ENCODE data around the gene DIAPH1.

DIAPH1 gene

DNA sequence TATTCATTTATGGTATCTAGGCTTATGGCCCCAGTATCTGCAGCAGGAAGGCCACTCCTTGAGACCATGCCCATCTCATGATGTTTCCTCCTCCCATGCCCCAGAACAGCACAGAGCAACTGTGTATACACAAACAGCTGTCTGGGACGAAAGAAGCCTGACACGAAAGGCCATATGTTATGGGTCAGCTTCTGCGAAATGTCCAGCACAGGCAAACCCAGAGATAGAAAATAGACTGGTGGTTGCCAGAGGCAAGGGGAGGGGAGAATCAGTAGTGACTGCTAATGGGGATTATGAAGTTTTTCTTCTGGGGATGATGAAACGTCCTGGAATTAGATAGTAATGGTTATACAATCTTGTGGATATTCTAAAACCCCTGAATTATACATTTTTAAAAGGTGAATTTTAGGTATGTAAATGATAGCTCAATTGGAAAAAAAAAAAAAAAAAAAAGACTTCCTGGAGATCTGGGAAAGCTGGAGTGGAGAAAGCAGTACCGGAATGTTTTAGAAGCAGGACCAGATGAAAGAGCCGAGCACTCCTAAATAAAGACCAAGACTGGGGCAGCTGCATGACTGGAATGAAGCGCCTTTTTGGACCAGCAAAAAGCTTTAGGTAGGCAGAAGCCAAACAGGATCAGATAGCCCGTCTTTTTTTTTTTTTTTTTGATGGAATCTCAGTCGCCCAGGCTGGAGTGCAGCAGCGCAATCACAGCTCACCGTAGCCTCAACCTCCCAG lies 100.8 kb downstream of the DIAPH1 start:
- no peak for DNase-seq

DNA sequence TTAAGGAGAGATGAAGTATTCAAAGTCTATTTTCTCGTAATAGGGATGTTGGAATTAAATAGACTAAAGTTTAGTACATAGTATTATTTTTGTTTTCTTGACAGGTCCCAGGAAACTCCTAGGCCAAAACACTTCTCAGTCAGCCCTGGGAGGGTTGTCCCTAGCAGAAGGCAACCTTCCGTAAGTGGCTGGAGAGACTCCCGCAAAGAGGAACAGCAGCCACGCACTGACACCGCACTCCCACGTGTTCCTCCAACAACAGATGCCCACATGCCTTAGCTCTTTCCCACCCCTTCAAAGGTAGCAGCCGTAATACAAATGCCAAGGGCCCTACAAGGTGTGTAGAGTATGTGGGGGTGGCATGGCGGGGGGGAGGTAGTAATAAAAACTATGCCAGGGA lies 101.5 kb downstream of the DIAPH1 start:
- DNase-seq: no peak

GRCh38 chr5:141516672-141517025 lies 102.2 kb downstream of the DIAPH1 start:
- no peak for DNase-seq

GRCh38 chr5:141515946-141516671 lies 102.7 kb downstream of the DIAPH1 start:
- no peak for DNase-seq

DNA sequence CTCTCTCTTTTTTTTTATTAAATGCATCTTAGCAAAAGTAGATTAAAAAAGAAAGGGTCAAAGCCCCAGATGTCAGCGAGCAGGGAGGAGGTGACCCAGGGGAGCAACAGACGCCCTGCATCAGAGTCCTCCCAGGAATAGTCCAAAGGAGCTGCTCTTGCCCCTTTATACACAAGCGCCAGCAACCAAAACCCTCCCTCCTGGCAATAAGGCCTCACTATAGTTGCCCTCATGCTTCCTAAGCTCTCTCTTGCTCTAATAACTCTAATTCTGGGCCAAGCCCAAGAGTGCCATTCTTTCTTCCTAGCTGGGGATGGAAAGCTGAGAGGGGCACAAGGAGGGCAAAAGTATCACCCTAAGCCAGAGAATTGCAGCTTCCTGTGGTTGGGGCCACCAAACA lies 103.7 kb downstream of the DIAPH1 start:
- no peak for DNase-seq

DNA sequence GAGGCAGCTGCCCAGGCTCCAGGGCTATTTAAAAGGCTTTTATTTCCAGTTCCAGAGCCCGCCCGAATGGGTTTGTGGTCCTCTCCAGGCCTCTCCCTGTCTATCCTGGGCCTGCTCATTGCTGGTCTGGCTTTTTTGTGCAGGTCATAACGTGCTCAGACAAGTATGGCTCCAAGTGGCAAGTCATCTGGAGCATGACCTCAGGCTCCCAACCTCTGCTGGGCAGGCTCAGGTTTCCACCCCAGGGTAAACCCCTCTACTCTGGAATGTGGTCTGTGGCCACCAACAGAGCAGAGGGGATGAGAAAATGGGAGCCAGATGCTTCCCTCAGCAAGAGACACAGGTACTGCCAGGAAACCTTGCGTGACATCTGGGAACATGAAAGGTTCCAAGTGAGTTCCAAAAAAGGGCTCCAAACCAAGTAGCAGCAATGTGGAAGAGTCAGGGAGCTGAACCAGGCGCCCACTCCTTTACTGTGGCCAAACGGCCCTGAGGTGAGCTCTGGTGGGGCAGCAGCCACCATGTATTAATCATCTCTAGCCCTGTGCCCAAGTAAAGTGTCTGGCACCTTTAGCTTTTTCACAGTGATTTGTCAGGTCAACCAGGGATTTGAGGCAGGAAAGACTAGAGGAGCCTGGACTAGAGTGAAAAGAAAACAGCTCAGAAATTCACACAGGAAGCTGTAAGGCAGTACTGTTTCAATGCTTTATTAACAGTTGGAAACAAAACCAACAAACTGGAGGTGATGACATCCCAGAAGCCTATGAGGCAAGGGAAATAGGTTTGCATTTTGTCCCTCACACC lies 104.3 kb downstream of the DIAPH1 start:
- no peak for DNase-seq

DNA sequence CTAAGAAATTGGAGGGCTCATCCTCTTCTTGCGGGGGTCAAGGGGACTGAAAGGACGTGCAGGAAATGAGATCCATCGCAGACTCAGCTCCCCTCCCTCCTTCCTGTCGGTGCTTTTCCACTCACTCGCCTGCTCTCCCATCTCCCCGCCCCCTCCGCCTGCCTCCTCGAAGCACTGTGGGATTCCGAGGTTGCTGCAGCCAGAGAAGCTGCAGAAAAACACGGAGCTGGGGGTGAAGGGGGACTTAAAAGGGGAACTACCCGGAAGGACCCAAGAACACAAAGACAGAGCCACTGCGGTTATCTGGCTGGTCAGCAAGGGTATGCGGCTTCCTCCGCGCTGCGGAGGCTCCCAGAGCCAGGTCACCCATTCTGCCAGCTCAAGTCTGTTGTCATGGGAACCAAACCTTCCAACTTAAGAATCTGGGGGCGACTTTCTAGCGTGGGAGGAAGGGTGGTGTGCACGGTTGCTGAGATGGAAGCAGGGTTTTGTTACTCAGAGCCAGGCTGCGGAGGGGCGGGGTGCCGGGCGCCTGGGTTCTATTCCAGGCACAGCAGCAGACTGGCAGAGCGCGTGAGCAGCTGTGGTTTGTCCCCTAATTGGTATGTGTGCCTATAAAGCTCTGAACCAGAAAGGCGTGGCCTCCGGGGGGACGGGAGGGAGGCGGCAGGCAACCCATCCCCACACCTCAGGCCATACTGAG lies 105.0 kb downstream of the DIAPH1 start:
- peak; percentile 53 for DNase-seq

DNA sequence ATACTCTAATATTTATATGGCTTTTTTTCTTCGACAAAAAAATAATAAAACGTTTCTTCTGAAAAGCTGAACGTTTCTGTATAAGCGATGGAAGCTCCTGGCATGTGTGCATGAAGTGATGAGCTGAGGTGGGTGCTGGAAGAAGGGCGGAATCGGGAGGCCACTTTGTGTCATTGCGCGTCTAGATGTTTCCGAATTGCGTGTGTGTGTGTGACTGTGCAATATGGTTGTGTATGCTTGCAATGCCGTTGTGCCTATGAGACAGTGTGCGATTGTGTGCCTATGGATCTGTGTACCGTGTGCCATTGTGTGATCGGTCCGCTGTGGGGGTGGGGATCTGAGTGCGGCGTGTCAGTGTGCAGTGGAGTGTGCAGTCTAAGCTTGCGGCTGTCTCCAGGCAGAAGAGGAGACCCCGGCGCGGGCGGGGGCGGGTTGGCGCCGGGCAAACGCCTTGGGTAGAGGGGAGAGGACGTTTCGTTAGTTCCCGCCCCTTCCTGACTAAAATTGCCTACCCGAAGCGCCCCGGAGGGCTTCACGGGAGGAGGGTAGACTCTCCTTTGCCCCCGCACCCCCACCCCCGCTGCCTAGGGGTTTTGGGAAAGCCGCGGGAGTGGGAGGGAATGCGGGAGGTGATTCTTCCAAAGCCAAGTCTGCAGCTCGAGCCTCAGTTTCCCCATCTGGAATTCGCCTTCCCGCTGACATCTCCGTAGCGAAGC lies 105.7 kb downstream of the DIAPH1 start:
- peak; percentile 42 for DNase-seq

DNA sequence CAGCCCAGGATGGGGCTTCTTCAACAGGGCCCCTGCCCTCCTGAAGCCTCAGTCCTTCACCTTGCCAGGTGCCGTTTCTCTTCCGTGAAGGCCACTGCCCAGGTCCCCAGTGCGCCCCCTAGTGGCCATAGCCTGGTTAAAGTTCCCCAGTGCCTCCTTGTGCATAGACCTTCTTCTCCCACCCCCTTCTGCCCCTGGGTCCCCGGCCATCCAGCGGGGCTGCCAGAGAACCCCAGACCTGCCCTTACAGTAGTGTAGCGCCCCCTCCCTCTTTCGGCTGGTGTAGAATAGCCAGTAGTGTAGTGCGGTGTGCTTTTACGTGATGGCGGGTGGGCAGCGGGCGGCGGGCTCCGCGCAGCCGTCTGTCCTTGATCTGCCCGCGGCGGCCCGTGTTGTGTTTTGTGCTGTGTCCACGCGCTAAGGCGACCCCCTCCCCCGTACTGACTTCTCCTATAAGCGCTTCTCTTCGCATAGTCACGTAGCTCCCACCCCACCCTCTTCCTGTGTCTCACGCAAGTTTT lies 106.3 kb downstream of the DIAPH1 start:
- DNase-seq: peak; percentile 85

DNA sequence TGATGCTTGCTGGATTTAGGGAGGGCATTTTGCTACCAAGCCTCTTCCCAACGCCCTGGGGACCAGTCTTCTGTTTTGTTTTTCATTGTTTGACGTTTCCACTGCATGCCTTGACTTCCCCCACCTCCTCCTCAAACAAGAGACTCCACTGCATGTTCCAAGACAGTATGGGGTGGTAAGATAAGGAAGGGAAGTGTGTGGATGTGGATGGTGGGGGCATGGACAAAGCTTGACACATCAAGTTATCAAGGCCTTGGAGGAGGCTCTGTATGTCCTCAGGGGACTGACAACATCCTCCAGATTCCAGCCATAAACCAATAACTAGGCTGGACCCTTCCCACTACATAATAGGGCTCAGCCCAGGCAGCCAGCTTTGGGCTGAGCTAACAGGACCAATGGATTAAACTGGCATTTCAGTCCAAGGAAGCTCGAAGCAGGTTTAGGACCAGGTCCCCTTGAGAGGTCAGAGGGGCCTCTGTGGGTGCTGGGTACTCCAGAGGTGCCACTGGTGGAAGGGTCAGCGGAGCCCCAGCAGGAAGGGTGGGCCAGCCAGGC lies 107.0 kb downstream of the DIAPH1 start:
- DNase-seq: no peak

DNA sequence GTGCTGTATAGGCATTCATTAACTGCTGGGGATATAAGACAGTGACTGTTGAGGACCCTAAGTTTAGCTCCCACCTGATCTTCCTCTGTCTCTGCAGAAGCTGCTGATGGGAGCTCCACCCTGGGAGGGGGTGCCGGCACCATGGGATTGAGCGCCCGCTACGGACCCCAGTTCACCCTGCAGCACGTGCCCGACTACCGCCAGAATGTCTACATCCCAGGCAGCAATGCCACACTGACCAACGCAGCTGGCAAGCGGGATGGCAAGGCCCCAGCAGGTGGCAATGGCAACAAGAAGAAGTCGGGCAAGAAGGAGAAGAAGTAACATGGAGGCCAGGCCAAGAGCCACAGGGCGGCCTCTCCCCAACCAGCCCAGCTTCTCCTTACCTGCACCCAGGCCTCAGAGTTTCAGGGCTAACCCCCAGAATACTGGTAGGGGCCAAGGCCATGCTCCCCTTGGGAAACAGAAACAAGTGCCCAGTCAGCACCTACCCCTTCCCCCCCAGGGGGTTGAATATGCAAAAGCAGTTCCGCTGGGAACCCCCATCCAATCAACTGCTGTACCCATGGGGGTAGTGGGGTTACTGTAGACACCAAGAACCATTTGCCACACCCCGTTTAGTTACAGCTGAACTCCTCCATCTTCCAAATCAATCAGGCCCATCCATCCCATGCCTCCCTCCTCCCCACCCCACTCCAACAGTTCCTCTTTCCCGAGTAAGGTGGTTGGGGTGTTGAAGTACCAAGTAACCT lies 107.8 kb downstream of the DIAPH1 start:
- DNase-seq: no peak

GRCh38 chr5:141510160-141510559 lies 108.6 kb downstream of the DIAPH1 start:
- no peak for DNase-seq

DNA sequence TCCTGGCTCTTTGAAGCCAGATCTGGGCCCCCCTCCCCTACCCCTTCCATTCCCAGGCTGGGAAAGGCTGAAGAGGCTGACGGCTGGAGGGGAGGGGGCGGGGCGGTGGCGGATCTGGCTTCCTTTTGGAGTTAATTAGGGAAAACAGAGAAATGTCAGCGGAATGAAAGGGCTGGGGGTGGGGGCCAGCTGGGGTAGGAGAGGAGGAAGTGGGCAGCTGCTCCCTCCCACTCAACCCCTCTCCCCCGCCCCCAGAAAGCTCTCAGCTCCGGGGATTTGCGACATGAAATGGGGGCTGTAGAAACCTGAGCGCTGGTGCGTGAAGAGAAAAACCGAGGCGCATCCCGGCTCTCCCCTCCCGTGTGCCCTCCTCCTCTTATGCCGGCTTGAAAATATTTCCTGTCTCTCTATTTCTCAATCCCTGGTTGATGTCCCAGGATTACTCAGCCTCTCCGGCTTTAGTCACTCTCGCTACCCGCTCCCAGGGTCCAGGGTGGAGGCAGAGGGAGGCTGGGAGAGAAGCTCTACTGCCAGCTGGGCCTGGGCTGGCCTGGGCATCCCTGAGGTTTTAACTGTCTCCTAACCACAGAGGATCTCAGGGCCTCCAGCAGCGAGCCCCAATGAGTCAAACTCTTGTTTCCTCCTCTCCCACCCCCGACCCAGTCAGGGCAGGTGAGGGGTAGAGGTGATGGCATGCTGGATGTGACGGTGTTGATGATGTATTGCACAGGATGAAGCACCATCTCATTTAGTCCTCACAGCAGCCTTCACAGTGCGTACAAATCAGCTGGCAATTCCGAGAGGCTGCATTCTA lies 109.8 kb downstream of the DIAPH1 start:
- DNase-seq: no peak

DNA sequence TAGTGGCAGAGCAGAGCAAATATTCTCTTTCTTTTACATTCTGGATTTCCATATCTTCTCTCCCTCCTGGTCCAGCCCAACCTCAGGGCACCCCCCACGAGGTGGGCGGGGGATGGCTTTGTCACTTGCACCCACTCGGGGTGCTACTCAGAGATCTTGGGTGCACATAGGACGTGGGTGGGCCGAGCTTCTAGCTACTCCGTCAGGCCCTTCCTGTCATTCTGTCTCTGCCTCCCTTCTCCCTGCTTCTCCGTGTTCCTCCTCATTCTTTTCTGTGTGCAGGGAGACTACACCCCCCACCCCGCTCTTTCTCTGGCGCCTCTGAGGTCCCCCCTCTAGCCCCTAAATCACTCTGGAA lies 110.4 kb downstream of the DIAPH1 start:
- DNase-seq: no peak

DNA sequence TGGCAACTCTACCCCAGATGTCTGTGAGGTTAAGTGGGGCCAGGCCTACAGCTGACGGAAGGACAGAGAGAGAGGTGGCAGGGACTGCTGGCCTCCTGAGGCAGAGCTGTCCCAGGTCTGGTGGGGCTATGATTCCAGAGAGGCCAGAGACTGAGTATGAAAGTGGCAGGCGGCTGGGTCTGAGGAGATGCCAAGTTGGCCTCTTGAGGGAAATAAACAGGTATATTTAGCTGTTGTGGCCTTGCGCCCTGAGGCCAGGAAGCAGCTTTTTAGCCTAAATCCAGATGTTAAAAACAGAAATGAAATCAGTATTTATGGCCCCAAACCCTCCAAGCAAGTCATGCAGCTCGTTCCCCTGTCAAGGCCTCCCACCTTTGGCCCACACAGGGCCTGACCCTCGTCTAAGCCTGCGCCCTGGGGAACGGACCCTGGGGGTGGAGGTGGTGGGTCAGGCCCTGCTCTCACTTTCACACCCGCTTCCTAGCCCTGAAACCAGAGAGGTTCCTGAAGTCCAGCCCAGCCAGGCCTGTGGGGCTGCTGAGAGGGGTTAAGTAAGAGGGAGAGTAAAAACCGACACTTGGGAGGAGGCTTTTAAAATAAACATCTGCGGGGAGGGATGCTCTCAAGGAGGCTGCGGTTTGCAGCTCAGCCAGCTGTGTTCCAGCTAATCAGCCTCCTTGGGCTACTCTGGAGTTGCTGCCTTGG lies 111.3 kb downstream of the DIAPH1 start:
- DNase-seq: no peak

GRCh38 chr5:141506381-141507155 lies 112.2 kb downstream of the DIAPH1 start:
- no peak for DNase-seq

DNA sequence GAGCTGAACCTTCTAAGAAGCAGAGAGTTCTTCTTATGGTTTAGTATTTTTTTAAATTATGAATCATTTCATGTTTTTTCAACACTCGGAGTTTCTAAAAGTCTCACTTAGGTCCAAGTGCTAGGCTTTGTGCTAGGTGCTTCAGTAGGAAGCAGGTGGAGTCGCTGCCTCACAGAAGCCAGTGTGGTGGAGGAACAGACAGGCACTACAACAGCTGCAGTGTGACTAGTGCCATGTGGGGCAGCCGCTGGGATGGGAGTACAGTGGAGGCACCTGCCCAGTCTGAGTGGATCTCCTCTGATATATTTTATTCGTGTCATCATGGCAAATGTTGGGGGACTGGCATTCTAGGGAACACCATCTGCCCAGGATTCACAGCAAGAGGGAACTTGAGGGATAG lies 114.6 kb downstream of the DIAPH1 start:
- DNase-seq: no peak

DNA sequence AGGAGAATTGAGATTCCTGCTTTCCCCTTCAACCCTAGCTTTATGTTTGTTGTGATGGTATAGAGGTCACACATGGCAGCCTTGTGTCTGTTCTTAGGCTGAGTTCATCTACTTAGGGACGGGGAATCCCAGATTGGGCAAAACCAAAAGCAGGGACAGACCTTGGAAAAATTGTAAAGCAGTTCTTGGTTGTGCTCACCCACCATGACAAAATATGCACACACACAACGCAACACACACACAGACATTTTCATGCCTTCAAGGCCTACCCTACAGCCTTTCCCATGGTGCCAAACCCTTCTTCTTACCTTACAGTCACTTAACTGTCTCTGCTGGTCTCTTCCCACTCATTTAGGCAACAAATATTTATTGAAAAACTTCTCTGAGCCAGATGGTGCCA lies 115.1 kb downstream of the DIAPH1 start:
- no peak for DNase-seq

- no peak for DNase-seq
These were observed 117.0 kb downstream of the DIAPH1 start for GRCh38 chr5:141501761-141502160.

All from NCI-H2029 (cell line).